H9 (cell line): ENCODE data around the gene COCH. TPM values are rescaled to one million over a fixed set of nuclear protein-coding genes. Genes with fewer than 3 reads are reported as not detected.

Experiments used
- DNase-seq: peaks from one replicate; pipeline ENCODE4 v3.0.0-alpha.2; 2017
- H2AFZ ChIP-seq: one replicate; pipeline ENCODE4 v1.6.1; 2013; ENCODE audit warnings: mild to moderate bottlenecking, low read length, control low read depth, moderate library complexity
- H2AK5ac ChIP-seq: 2 replicates; pipeline ENCODE4 v1.6.1; 2013; ENCODE audit warnings: low read length, control low read depth, mixed read lengths; ENCODE audit not compliant: insufficient read length
- H2BK120ac ChIP-seq: one replicate; pipeline ENCODE4 v1.6.1; 2013; ENCODE audit warnings: low read depth, mild to moderate bottlenecking, low read length, control low read depth, inconsistent platforms; ENCODE audit not compliant: poor library complexity, severe bottlenecking
- H2BK12ac ChIP-seq: 2 replicates; pipeline ENCODE4 v1.6.1; 2013; ENCODE audit warnings: low read length, control low read depth, mixed read lengths, low read depth; ENCODE audit not compliant: insufficient read length
- H2BK15ac ChIP-seq: 2 replicates; pipeline ENCODE4 v1.6.1; 2013; ENCODE audit warnings: low read depth, low read length, control low read depth
- H2BK20ac ChIP-seq: one replicate; pipeline ENCODE4 v1.6.1; 2013; ENCODE audit warnings: low read depth, mild to moderate bottlenecking, low read length, control low read depth, inconsistent platforms; ENCODE audit not compliant: poor library complexity, severe bottlenecking
- H2BK5ac ChIP-seq: 2 replicates; pipeline ENCODE4 v1.6.1; 2013; ENCODE audit warnings: low read length, control low read depth, mixed read lengths; ENCODE audit not compliant: insufficient read length
- H3K14ac ChIP-seq: 2 replicates; pipeline ENCODE4 v1.6.1; 2013; ENCODE audit warnings: low read length, control low read depth; ENCODE audit not compliant: insufficient read depth
- H3K18ac ChIP-seq: 2 replicates; pipeline ENCODE4 v1.6.1; 2013; ENCODE audit warnings: low read depth, mild to moderate bottlenecking, mixed read lengths, low read length, control low read depth; ENCODE audit not compliant: insufficient read length
- H3K23ac ChIP-seq: 2 replicates; pipeline ENCODE4 v1.6.1; 2013; ENCODE audit warnings: low read length, control low read depth, mixed read lengths, low read depth; ENCODE audit not compliant: insufficient read length
- H3K23me2 ChIP-seq: 2 replicates; pipeline ENCODE4 v1.6.1; 2013; ENCODE audit warnings: low read depth, mild to moderate bottlenecking, mixed read lengths, low read length, control low read depth; ENCODE audit not compliant: insufficient read length, poor library complexity, severe bottlenecking
- H3K27ac ChIP-seq: 2 replicates; pipeline ENCODE4 v1.5.1; 2013; ENCODE audit warnings: low read length, control low read depth, mixed read lengths, low read depth; ENCODE audit not compliant: insufficient read length
- H3K27me3 ChIP-seq: 2 replicates; pipeline ENCODE4 v1.6.1; 2013; ENCODE audit warnings: low read length, control low read depth, inconsistent platforms; ENCODE audit not compliant: insufficient read depth
- H3K4ac ChIP-seq: 2 replicates; pipeline ENCODE4 v1.6.1; 2013; ENCODE audit warnings: low read depth, mild to moderate bottlenecking, control low read depth, inconsistent platforms, low read length, moderate library complexity
- H3K4me1 ChIP-seq: 2 replicates; pipeline ENCODE4 v1.6.1; 2013; ENCODE audit warnings: low read length, control low read depth, inconsistent platforms; ENCODE audit not compliant: insufficient read depth
- H3K4me2 ChIP-seq: 2 replicates; pipeline ENCODE4 v1.6.1; 2013; ENCODE audit warnings: low read length, control low read depth, mixed read lengths; ENCODE audit not compliant: insufficient read length, insufficient read depth
- H3K56ac ChIP-seq: 2 replicates; pipeline ENCODE4 v1.6.1; 2013; ENCODE audit warnings: low read depth, mild to moderate bottlenecking, mixed read lengths, low read length, control low read depth; ENCODE audit not compliant: insufficient read length
- H3K79me1 ChIP-seq: 2 replicates; pipeline ENCODE4 v1.6.1; 2013; ENCODE audit warnings: low read depth, mild to moderate bottlenecking, moderate library complexity, low read length, control low read depth, inconsistent platforms; ENCODE audit not compliant: insufficient read depth, poor library complexity, severe bottlenecking
- H3K79me2 ChIP-seq: 2 replicates; pipeline ENCODE4 v1.6.1; 2013; ENCODE audit warnings: low read length, control low read depth, inconsistent platforms; ENCODE audit not compliant: insufficient read depth
- H3K9ac ChIP-seq: 2 replicates; pipeline ENCODE4 v1.6.1; 2013; ENCODE audit warnings: low read length, control low read depth, mixed read lengths; ENCODE audit not compliant: insufficient read length; ENCODE audit errors: extremely low read depth
- H3K9me3 ChIP-seq: one replicate; pipeline ENCODE4 v1.6.1; 2013; ENCODE audit warnings: low read depth, low read length, inconsistent platforms; ENCODE audit not compliant: control insufficient read depth
- H3T11ph ChIP-seq: one replicate; pipeline ENCODE4 v1.6.1; 2013; ENCODE audit warnings: mild to moderate bottlenecking, low read length, control low read depth, inconsistent platforms
- H4K20me1 ChIP-seq: one replicate; pipeline ENCODE4 v1.6.1; 2013; ENCODE audit not compliant: control insufficient read depth, insufficient read length, insufficient read depth
- H4K5ac ChIP-seq: 2 replicates; pipeline ENCODE4 v1.6.1; 2013; ENCODE audit warnings: low read depth, mild to moderate bottlenecking, mixed read lengths, low read length, control low read depth; ENCODE audit not compliant: insufficient read length
- H4K8ac ChIP-seq: replicated peaks from 2 replicates; pipeline ENCODE4 v1.6.1; 2013; ENCODE audit warnings: low read length, control low read depth, mixed read lengths, low read depth; ENCODE audit not compliant: insufficient read length
- H4K91ac ChIP-seq: 2 replicates; pipeline ENCODE4 v1.6.1; 2013; ENCODE audit warnings: low read depth, mild to moderate bottlenecking, moderate library complexity, mixed read lengths, low read length, control low read depth; ENCODE audit not compliant: insufficient read length
- H3K27ac Mint-ChIP-seq, 3 experiments: 2 replicates in 2 of 3; 3 replicates in 1 of 3; pipeline ENCODE4 v1.8.0; 2020 to 2021; ENCODE audit warnings: mixed read lengths in 3 of 3, mild to moderate bottlenecking in 1 of 3, moderate library complexity in 1 of 3
- H3K27me3 Mint-ChIP-seq: 2 replicates; pipeline ENCODE4 v1.8.0; 2021; ENCODE audit warnings: low read depth, mild to moderate bottlenecking, moderate library complexity, mixed read lengths
- H3K36me3 Mint-ChIP-seq, 3 experiments: 2 replicates in 2 of 3; 3 replicates in 1 of 3; pipeline ENCODE4 v1.8.0; 2020 to 2021; ENCODE audit warnings: low read depth in 3 of 3, mixed read lengths in 3 of 3; ENCODE audit not compliant: insufficient read depth in 1 of 3
- H3K4me1 Mint-ChIP-seq, 2 experiments: 2 replicates each; pipeline ENCODE4 v1.8.0; 2020; ENCODE audit warnings: mixed read lengths in 2 of 2
- H3K4me3 Mint-ChIP-seq, 2 experiments: 2 replicates in 1 of 2; 3 replicates in 1 of 2; pipeline ENCODE4 v1.8.0; 2020 to 2021; ENCODE audit warnings: mild to moderate bottlenecking in 2 of 2, mixed read lengths in 2 of 2, moderate library complexity in 1 of 2
- H3K9me3 Mint-ChIP-seq, 2 experiments: 2 replicates in 1 of 2; 3 replicates in 1 of 2; pipeline ENCODE4 v1.8.0; 2020; ENCODE audit warnings: mild to moderate bottlenecking in 2 of 2, mixed read lengths in 2 of 2, moderate library complexity in 1 of 2
- WGBS: extraction: QIAGEN DNeasy Blood & Tissue Kit; methylation state at CpG from one replicate; pipeline ENCODE4 v1.1.7; 2013; ENCODE audit warnings: missing lambda C conversion rate, low lambda C conversion rate, mixed read lengths; ENCODE audit not compliant: insufficient read length; ENCODE audit errors: extremely low coverage; 5-methylcytosine and 5-hydroxymethylcytosine counted together
- total RNA-seq: library from RNA; stranded (reverse); gene quantifications from 2 replicates; pipeline ENCODE4 v1.2.1, GENCODE V29; 2021
- TF ChIP-seq, protein P1 (sequence below): fragments of 200-600 bp; sonication (generic); conservative IDR thresholded peaks from 3 replicates; pipeline ENCODE4 v1.8.0; 2021; ENCODE audit warnings: antibody characterized with exemption, mild to moderate bottlenecking

Gene COCH
- total RNA-seq, 1 experiment from 2014 or later: 25.8 TPM

GRCh38 chr14:30894923-30895515 lies 20.7 kb downstream of the COCH start:
- no peaks in the 10 kb centered on the region for H3K9me3 Mint-ChIP-seq
- Histone ChIP-seq H3T11ph (no peak overlapping the region), H2BK12ac (no peak overlapping the region), H4K5ac (no peak overlapping the region), H3K9ac (no peak overlapping the region), H2AK5ac (no peak overlapping the region), H2BK20ac (no peak overlapping the region), H4K20me1 (no peaks in the 10 kb centered on the region), H2BK5ac (no peak overlapping the region), H2BK15ac (no peak overlapping the region), H3K23ac (no peak overlapping the region), H3K79me1 (no peaks in the 10 kb centered on the region), H3K56ac (no peak overlapping the region), H3K79me2 (no peaks in the 10 kb centered on the region), H3K27ac (no peak overlapping the region), H3K23me2 (no peaks in the 10 kb centered on the region), H4K91ac (no peak overlapping the region), H3K14ac (no peak overlapping the region), H2AFZ (no peak overlapping the region), H3K9me3 (no peaks in the 10 kb centered on the region), H2BK120ac (no peak overlapping the region), H3K18ac (no peak overlapping the region), H3K27me3 (no peaks in the 10 kb centered on the region), H3K4me2 (no peak overlapping the region), H3K4ac (no peak overlapping the region), H3K4me1 (no peaks in the 10 kb centered on the region), H4K8ac (no peak overlapping the region)
- TF ChIP-seq, protein P1, sequence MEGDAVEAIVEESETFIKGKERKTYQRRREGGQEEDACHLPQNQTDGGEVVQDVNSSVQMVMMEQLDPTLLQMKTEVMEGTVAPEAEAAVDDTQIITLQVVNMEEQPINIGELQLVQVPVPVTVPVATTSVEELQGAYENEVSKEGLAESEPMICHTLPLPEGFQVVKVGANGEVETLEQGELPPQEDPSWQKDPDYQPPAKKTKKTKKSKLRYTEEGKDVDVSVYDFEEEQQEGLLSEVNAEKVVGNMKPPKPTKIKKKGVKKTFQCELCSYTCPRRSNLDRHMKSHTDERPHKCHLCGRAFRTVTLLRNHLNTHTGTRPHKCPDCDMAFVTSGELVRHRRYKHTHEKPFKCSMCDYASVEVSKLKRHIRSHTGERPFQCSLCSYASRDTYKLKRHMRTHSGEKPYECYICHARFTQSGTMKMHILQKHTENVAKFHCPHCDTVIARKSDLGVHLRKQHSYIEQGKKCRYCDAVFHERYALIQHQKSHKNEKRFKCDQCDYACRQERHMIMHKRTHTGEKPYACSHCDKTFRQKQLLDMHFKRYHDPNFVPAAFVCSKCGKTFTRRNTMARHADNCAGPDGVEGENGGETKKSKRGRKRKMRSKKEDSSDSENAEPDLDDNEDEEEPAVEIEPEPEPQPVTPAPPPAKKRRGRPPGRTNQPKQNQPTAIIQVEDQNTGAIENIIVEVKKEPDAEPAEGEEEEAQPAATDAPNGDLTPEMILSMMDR: no peak
- no CpG with 5 or more reads among the region's 4 CpGs for WGBS
- peaks cover 10 to 31% (median 25%) of the 10 kb centered on the region in 3 experiments; a peak in 6 of 7 replicates for H3K36me3 Mint-ChIP-seq
- H3K4me1 Mint-ChIP-seq: peaks cover 2 to 3% of the 10 kb centered on the region in 2 experiments; a peak in 2 of 4 replicates
- H3K4me3 Mint-ChIP-seq: no peak overlapping the region
- peak overlapping the region in 2 of 3 experiments; percentile 30 to 58; a peak in 2 of 7 replicates for H3K27ac Mint-ChIP-seq
- no peak for DNase-seq
- no peaks in the 10 kb centered on the region for H3K27me3 Mint-ChIP-seq
